Measurements from ENCODE around the gene PIH1D1. TPM values are rescaled to one million over a fixed set of nuclear protein-coding genes. Genes with fewer than 3 reads are reported as not detected.
A peak's percentile ranks its signal among the peaks of the same experiment; 100 is the strongest.

Gene PIH1D1
- total RNA-seq, 1 donor from 2014 or later, result 133 TPM

DNA sequence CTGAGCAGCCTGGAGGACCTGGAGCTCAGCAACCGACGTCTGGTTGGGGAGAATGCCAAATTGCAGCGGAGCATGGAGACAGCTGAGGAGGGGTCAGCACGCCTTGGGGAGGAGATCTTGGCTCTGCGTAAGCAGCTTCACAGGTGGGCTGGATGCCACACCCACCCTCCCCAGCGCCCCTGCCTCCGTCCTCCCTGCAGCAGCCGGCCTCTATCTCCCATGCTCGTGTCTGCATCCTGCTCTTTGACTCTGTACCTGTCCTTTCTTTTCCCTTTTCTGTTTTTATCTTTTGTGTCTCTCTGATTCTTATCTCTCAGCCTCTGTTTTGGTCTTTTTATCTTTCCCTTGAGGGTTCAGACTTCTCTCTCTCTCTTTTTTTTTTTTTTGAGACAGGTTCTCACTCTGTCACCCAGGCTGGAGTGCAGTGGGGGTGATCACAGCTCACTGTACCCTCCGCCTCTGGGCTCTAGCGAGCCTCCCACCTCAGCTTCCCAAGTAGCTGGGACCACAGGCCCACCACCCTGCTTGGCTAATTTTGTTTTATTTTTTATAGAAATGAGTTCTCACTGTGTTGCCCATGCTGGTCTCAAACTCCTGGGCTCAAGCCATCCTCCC lies 53.5 kb downstream of the PIH1D1 start:
- no peak for DNase-seq (ENCODE audit: low spot score)
- H3K4me1 Mint-ChIP-seq, result peaks cover 42% of the 10 kb centered on the region

DNA sequence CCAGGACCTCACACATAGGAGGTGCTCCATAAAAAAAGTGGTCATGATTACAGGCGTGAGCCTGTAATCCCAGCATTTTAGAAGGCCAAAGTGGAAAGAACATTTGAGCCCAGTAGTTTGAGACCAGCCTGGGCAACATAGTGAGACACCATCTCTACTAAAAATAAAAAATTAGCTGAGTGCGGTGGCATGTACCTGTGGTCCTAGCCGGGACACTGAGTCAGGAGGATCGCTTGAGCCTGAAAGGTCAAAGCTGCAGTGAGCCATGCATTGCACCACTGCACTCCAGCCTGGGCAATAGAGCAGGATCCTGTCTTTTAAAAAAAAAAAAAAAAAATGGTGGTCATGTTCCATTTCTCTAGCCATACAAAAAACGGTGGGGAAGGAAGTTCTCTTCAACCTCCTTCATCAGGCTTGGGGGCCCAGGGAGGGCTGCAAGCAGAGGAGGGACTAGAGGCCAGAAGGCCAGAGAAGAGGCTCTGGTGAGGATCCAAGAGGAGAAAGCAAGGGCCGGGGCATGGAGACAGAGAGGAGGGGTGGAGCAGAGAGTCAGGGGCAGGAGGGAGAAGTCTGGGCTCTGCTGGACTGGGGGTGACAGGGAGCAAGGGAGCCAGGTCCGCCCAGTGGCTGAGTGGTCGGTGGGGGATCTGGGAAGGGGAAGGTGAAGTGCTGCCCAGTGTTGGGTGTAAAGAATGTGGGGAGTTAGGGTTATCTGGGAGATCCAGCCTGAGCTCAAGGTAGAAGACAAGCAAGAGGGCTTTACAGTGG lies 54.7 kb downstream of the PIH1D1 start:
- no peak overlapping the region for H3K9ac ChIP-seq
- no peaks in the 10 kb centered on the region for H3K9me3 ChIP-seq (ENCODE audit: low read depth)
- Mint-ChIP-seq H3K4me3 (peak overlapping the region; percentile 16), H3K36me3 (no peaks in the 10 kb centered on the region), H3K27ac (peak overlapping the region; percentile 69), H3K9me3 (no peaks in the 10 kb centered on the region), H3K4me1 (peaks cover 41% of the 10 kb centered on the region), H3K27me3 (ENCODE audit: insufficient read depth, low read depth) (peaks cover 17% of the 10 kb centered on the region)
- no peaks in the 10 kb centered on the region for H3K36me3 ChIP-seq
- peaks cover 23% of the 10 kb centered on the region for H3F3A ChIP-seq (ENCODE audit: low read depth)
- TF ChIP-seq, protein P1, sequence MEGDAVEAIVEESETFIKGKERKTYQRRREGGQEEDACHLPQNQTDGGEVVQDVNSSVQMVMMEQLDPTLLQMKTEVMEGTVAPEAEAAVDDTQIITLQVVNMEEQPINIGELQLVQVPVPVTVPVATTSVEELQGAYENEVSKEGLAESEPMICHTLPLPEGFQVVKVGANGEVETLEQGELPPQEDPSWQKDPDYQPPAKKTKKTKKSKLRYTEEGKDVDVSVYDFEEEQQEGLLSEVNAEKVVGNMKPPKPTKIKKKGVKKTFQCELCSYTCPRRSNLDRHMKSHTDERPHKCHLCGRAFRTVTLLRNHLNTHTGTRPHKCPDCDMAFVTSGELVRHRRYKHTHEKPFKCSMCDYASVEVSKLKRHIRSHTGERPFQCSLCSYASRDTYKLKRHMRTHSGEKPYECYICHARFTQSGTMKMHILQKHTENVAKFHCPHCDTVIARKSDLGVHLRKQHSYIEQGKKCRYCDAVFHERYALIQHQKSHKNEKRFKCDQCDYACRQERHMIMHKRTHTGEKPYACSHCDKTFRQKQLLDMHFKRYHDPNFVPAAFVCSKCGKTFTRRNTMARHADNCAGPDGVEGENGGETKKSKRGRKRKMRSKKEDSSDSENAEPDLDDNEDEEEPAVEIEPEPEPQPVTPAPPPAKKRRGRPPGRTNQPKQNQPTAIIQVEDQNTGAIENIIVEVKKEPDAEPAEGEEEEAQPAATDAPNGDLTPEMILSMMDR (IDR thresholded peaks at IDR 0.05), result no peak
- TF ChIP-seq EZH2 (IDR thresholded peaks at IDR 0.05) (no peak), EZH2phosphoT487 (IDR thresholded peaks at IDR 0.05) (no peak)
- no peak overlapping the region for H3K4me2 ChIP-seq
- no peaks in the 10 kb centered on the region for H3K27me3 ChIP-seq
- H3K79me2 ChIP-seq (ENCODE audit: low read depth), result no peaks in the 10 kb centered on the region
- H3K27ac ChIP-seq, result no peak overlapping the region
- peaks cover 28% of the 10 kb centered on the region for H3K4me1 ChIP-seq
- no peak for DNase-seq (ENCODE audit: low spot score)
- no peak overlapping the region for H2AFZ ChIP-seq (replicated peaks)
- H3K4me3 ChIP-seq, result no peak overlapping the region
- H4K20me1 ChIP-seq (ENCODE audit: low read depth), result no peaks in the 10 kb centered on the region

More for the DNA sequence above, 53.5 kb downstream of the PIH1D1 start:
- H3K36me3 Mint-ChIP-seq, result no peaks in the 10 kb centered on the region
- no peak overlapping the region for H3K4me3 Mint-ChIP-seq
- Histone ChIP-seq H3K27ac (no peak overlapping the region), H3K9ac (no peak overlapping the region), H3K9me3 (ENCODE audit: low read depth) (no peaks in the 10 kb centered on the region), H3F3A (ENCODE audit: low read depth) (peaks cover 26% of the 10 kb centered on the region), H3K4me1 (peaks cover 35% of the 10 kb centered on the region), H3K27me3 (no peaks in the 10 kb centered on the region), H3K36me3 (no peaks in the 10 kb centered on the region), H4K20me1 (ENCODE audit: low read depth) (no peaks in the 10 kb centered on the region), H3K79me2 (ENCODE audit: low read depth) (no peaks in the 10 kb centered on the region), H3K4me3 (no peak overlapping the region), H3K4me2 (no peak overlapping the region), H2AFZ (replicated peaks) (peak overlapping the region; percentile 10)
- peaks cover 14% of the 10 kb centered on the region for H3K27me3 Mint-ChIP-seq (ENCODE audit: insufficient read depth, low read depth)
- H3K27ac Mint-ChIP-seq, result peak overlapping the region; percentile 67
- no peaks in the 10 kb centered on the region for H3K9me3 Mint-ChIP-seq
- TF ChIP-seq EZH2 (IDR thresholded peaks at IDR 0.05) (no peak), EZH2phosphoT487 (IDR thresholded peaks at IDR 0.05) (no peak)
- TF ChIP-seq, protein P1 (IDR thresholded peaks at IDR 0.05), result no peak

MicroRNAs within 50 kb of the gene (microRNA counts, 767-probe panel; counts per million panel counts)
- 460 counts per million, percentile 90 among the panel's probes with 10 or more counts for microRNA hsa-miR-150-5p

Small RNA genes lying within 50 kb of the gene (microRNA-seq; reads per million reads assigned to microRNA genes)
- gene MIR150, result 0.73 reads per million

Small RNA genes lying within 50 kb of the gene (small RNA-seq; reads per million reads assigned to genes)
- gene MIR150 (not detected), gene SNORD32A (not detected), gene SNORD33 (not detected), gene SNORD34 (not detected), gene SNORD35A (not detected), gene SNORD35B (not detected)

Other genes starting within 250 kb of the PIH1D1 start
- gene SLC6A16, start 126.6 kb downstream of the PIH1D1 start, total RNA-seq (ENCODE audit: low replicate concordance), result 2.9 and 5.0 TPM in 2 replicates
- not detected in 2 replicates for gene CD37, start 116.4 kb downstream of the PIH1D1 start, total RNA-seq (ENCODE audit: low replicate concordance)
- gene TEAD2, start 89.4 kb downstream of the PIH1D1 start, total RNA-seq (ENCODE audit: low replicate concordance), result 125 and 193 TPM in 2 replicates
- gene DKKL1, start 87.9 kb downstream of the PIH1D1 start, total RNA-seq (ENCODE audit: low replicate concordance), result 3.0 and 5.6 TPM in 2 replicates
- gene KASH5, start 63.6 kb downstream of the PIH1D1 start, total RNA-seq (ENCODE audit: low replicate concordance), result 0.59 TPM in 1 of 2 replicates, not detected in the other
- not detected in 2 replicates for gene PTH2, start 28.4 kb downstream of the PIH1D1 start, total RNA-seq (ENCODE audit: low replicate concordance)
- 0.09 TPM in 1 of 2 replicates, not detected in the other for gene GFY, start 26.4 kb downstream of the PIH1D1 start, total RNA-seq (ENCODE audit: low replicate concordance)
- gene SLC17A7, start 10.3 kb downstream of the PIH1D1 start, total RNA-seq (ENCODE audit: low replicate concordance), result 1.4 TPM in 2 replicates
- 14.7 and 77.6 TPM in 2 replicates for gene ALDH16A1, start 1.4 kb upstream of the PIH1D1 start, total RNA-seq (ENCODE audit: low replicate concordance)
- 0.24 and 0.96 TPM in 2 replicates for gene FLT3LG, start 22.4 kb upstream of the PIH1D1 start, total RNA-seq (ENCODE audit: low replicate concordance)
- 2,053 and 3,348 TPM in 2 replicates for gene RPL13A, start 35.8 kb upstream of the PIH1D1 start, total RNA-seq (ENCODE audit: low replicate concordance)
- gene RPS11, start 44.6 kb upstream of the PIH1D1 start, total RNA-seq (ENCODE audit: low replicate concordance), result 5,448 and 6,772 TPM in 2 replicates
- 10.0 and 30.8 TPM in 2 replicates for gene FCGRT, start 60.8 kb upstream of the PIH1D1 start, total RNA-seq (ENCODE audit: low replicate concordance)
- 4.2 and 4.5 TPM in 2 replicates for gene RCN3, start 76.2 kb upstream of the PIH1D1 start, total RNA-seq (ENCODE audit: low replicate concordance)
- gene NOSIP, start 128.7 kb upstream of the PIH1D1 start, total RNA-seq (ENCODE audit: low replicate concordance), result 26.2 and 68.3 TPM in 2 replicates
- 0.09 and 0.68 TPM in 2 replicates for gene PRRG2, start 129.5 kb upstream of the PIH1D1 start, total RNA-seq (ENCODE audit: low replicate concordance)
- gene PRR12, start 139.4 kb upstream of the PIH1D1 start, total RNA-seq (ENCODE audit: low replicate concordance), result 3.2 and 9.0 TPM in 2 replicates
- gene RRAS, start 188.3 kb upstream of the PIH1D1 start, total RNA-seq (ENCODE audit: low replicate concordance), result 9.6 and 15.2 TPM in 2 replicates
- 8.7 and 27.5 TPM in 2 replicates for gene SCAF1, start 190.4 kb upstream of the PIH1D1 start, total RNA-seq (ENCODE audit: low replicate concordance)
- 29.5 and 65.1 TPM in 2 replicates for gene IRF3, start 214.0 kb upstream of the PIH1D1 start, total RNA-seq (ENCODE audit: low replicate concordance)
- gene BCL2L12, start 214.1 kb upstream of the PIH1D1 start, total RNA-seq (ENCODE audit: low replicate concordance), result 6.1 and 41.8 TPM in 2 replicates
- 480 and 755 TPM in 2 replicates for gene PRMT1, start 225.5 kb upstream of the PIH1D1 start, total RNA-seq (ENCODE audit: low replicate concordance)
- gene ADM5, start 237.8 kb upstream of the PIH1D1 start, total RNA-seq (ENCODE audit: low replicate concordance), result 6.0 and 9.4 TPM in 2 replicates
- gene CPT1C, start 239.3 kb upstream of the PIH1D1 start, total RNA-seq (ENCODE audit: low replicate concordance), result 51.7 and 105 TPM in 2 replicates